ENCODE data around the gene APPBP2. TPM values are rescaled to one million over a fixed set of nuclear protein-coding genes. Genes with fewer than 3 reads are reported as not detected.

APPBP2 gene, protein sequence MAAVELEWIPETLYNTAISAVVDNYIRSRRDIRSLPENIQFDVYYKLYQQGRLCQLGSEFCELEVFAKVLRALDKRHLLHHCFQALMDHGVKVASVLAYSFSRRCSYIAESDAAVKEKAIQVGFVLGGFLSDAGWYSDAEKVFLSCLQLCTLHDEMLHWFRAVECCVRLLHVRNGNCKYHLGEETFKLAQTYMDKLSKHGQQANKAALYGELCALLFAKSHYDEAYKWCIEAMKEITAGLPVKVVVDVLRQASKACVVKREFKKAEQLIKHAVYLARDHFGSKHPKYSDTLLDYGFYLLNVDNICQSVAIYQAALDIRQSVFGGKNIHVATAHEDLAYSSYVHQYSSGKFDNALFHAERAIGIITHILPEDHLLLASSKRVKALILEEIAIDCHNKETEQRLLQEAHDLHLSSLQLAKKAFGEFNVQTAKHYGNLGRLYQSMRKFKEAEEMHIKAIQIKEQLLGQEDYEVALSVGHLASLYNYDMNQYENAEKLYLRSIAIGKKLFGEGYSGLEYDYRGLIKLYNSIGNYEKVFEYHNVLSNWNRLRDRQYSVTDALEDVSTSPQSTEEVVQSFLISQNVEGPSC
- total RNA-seq: 10 to 100 TPM; 24.9 to 35.4 (median 27.9) TPM

- peak within 1 kb of the TSS; percentile 98 to 100 (median 98) for H3K27ac ChIP-seq (replicated peaks in 1 of 4)
- intact Hi-C loops (cut with DNase I): loop anchor here (1.0 to 10.0 kb wide), 2 partner anchors 61 to 75 kb away; no protein-coding TSS in a partner anchor
- peaks cover 27 to 49% (median 46%) of the 10 kb centered on the region in 4 donors for H3K4me1 ChIP-seq
- WGBS: 0% methylated on average over 35 of the region's 69 CpGs
- no peaks in the 10 kb centered on the region for H3K9me3 ChIP-seq
- peak within 1 kb of the TSS; percentile 83 to 98 (median 90) for H3K4me3 ChIP-seq
- H3K27me3 ChIP-seq: no peaks in the 10 kb centered on the region
- TF ChIP-seq EP300 (IDR thresholded peaks at IDR 0.05) (no peak), POLR2AphosphoS5 (IDR thresholded peaks at IDR 0.05) (peak; percentile 97 to 98), POLR2A (IDR thresholded peaks at IDR 0.05; ENCODE audit: low read depth) (peak; percentile 58)
- TF ChIP-seq, protein P1, sequence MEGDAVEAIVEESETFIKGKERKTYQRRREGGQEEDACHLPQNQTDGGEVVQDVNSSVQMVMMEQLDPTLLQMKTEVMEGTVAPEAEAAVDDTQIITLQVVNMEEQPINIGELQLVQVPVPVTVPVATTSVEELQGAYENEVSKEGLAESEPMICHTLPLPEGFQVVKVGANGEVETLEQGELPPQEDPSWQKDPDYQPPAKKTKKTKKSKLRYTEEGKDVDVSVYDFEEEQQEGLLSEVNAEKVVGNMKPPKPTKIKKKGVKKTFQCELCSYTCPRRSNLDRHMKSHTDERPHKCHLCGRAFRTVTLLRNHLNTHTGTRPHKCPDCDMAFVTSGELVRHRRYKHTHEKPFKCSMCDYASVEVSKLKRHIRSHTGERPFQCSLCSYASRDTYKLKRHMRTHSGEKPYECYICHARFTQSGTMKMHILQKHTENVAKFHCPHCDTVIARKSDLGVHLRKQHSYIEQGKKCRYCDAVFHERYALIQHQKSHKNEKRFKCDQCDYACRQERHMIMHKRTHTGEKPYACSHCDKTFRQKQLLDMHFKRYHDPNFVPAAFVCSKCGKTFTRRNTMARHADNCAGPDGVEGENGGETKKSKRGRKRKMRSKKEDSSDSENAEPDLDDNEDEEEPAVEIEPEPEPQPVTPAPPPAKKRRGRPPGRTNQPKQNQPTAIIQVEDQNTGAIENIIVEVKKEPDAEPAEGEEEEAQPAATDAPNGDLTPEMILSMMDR (IDR thresholded peaks at IDR 0.05): peak in 1 of 3 experiments; percentile 6
- peak; percentile 97 for DNase-seq (ENCODE audit: extremely low spot score)
- H3K36me3 ChIP-seq: no peaks in the 10 kb centered on the region
These were observed at the start of gene APPBP2 for GRCh38 chr17:60525685-60526514. Gene APPBP2 (minus strand): TSS chr17:60526242. CDS start chr17:60525931, 311 bp downstream.

DNA sequence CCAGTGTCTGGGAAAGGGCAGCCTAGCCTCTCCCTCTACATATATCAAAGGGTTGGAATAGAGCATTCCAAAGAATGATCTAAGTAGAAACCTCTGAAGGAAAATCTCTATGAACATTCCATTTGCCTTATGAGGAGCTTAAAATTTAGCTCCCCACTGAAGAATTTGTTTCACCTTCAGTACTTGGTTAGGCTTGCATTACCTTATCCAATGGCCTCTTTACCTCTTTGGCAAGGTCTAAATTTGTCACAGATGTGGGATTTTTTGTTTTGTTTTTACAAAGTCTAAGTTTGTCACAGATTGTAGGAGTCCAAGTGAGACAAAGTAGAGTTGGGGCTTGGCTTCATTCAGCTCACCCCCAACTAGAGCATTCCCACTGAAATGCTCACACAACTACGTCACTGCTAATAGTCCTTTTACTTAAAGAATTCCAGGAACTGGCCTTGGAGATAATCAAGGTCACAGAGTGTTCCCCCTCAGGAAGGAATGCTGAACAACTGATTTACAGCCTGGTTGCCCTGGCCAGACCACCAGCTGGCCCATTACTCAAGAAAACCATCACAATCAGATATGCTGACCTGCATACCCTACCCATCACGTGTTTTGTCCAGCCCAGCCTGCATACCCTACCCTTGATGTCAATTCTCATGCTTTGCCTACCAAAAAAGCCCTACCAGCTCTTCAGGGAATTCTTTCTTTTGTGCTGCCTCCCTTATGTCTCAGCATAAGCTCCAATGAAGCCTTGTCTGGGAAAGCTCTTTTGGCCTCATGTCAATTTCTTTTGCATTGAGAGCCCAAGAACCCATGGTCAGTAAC is 47.4 kb upstream of the APPBP2 start:
- 40% methylated on average over 2 of the region's 2 CpGs for WGBS
- DNase-seq (ENCODE audit: extremely low spot score): no peak
- Histone ChIP-seq H3K36me3 (no peaks in the 10 kb centered on the region), H3K27me3 (no peaks in the 10 kb centered on the region), H3K4me1 (peaks cover 32 to 41% (median 35%) of the 10 kb centered on the region in 4 donors), H3K27ac (replicated peaks in 1 of 4) (peak overlapping the region; percentile 42 to 68 (median 57)), H3K9me3 (no peaks in the 10 kb centered on the region), H3K4me3 (no peak overlapping the region)
- intact Hi-C loops (cut with DNase I): no loop called here
- TF ChIP-seq POLR2AphosphoS5 (IDR thresholded peaks at IDR 0.05) (peak; percentile 41 to 53), EP300 (IDR thresholded peaks at IDR 0.05) (no peak), POLR2A (IDR thresholded peaks at IDR 0.05; ENCODE audit: low read depth) (no peak)
- TF ChIP-seq, protein P1 (IDR thresholded peaks at IDR 0.05): no peak

GRCh38 chr17:60565233-60565632 is 39.2 kb upstream of the APPBP2 start:
- H3K27ac ChIP-seq (replicated peaks in 1 of 4): no peak overlapping the region
- WGBS: 98% methylated on average over 6 of the region's 6 CpGs
- no peaks in the 10 kb centered on the region for H3K9me3 ChIP-seq
- peaks cover 0 to 11% (median 7%) of the 10 kb centered on the region in 4 donors for H3K4me1 ChIP-seq
- no peak for DNase-seq (ENCODE audit: extremely low spot score)
- no peaks in the 10 kb centered on the region for H3K27me3 ChIP-seq
- intact Hi-C loops (cut with DNase I): no loop called here
- TF ChIP-seq EP300 (IDR thresholded peaks at IDR 0.05) (no peak), POLR2AphosphoS5 (IDR thresholded peaks at IDR 0.05) (no peak), POLR2A (IDR thresholded peaks at IDR 0.05; ENCODE audit: low read depth) (no peak)
- TF ChIP-seq, protein P1 (IDR thresholded peaks at IDR 0.05): no peak
- no peak overlapping the region for H3K4me3 ChIP-seq
- H3K36me3 ChIP-seq: no peaks in the 10 kb centered on the region

- 83% methylated on average over 2 of the region's 2 CpGs for WGBS
- Histone ChIP-seq H3K9me3 (no peaks in the 10 kb centered on the region), H3K27me3 (no peaks in the 10 kb centered on the region), H3K27ac (replicated peaks in 1 of 4) (no peak overlapping the region), H3K4me1 (no peaks in the 10 kb centered on the region), H3K36me3 (no peaks in the 10 kb centered on the region), H3K4me3 (no peak overlapping the region)
- TF ChIP-seq, protein P1 (IDR thresholded peaks at IDR 0.05): no peak
- no peak for TF ChIP-seq EP300 (IDR thresholded peaks at IDR 0.05)
- no peak for TF ChIP-seq POLR2A (IDR thresholded peaks at IDR 0.05; ENCODE audit: low read depth)
- TF ChIP-seq POLR2AphosphoS5 (IDR thresholded peaks at IDR 0.05): no peak
- intact Hi-C loops (cut with DNase I): no loop called here
- no peak for DNase-seq (ENCODE audit: extremely low spot score)
These were observed 37.7 kb upstream of the APPBP2 start for GRCh38 chr17:60563743-60564142.

Measured in esophagus muscularis mucosa (tissue), 4 donors.